Loucy (cell line): ENCODE results near the gene AMY2B.
"Not testable (repeated sequence)": the region's sequence is repeated elsewhere in the genome, so short reads cannot be mapped to it uniquely, and the experiment has no call there.

Source experiments
- H2AFZ ChIP-seq: fragments of 200-600 bp; sonication (generic); 2 replicates; pipeline ENCODE4 v1.6.0; 2016; ENCODE audit warnings: antibody characterized with exemption, mild to moderate bottlenecking, low read length, moderate library complexity
- H3F3A ChIP-seq: fragments of 200-600 bp; 2 replicates; pipeline ENCODE4 v1.6.0; 2016; ENCODE audit warnings: antibody characterized with exemption, low read depth, mild to moderate bottlenecking
- H3K27me3 ChIP-seq: fragments of 200-600 bp; sonication (generic); 2 replicates; pipeline ENCODE4 v1.6.1; 2014; ENCODE audit warnings: low read length, mild to moderate bottlenecking; ENCODE audit not compliant: insufficient read depth, poor library complexity, severe bottlenecking
- H3K36me3 ChIP-seq: fragments of 200-600 bp; sonication (generic); 2 replicates; pipeline ENCODE4 v1.6.1; 2016; ENCODE audit warnings: low read length; ENCODE audit not compliant: insufficient read depth
- H3K4me1 ChIP-seq: fragments of 200-600 bp; sonication (generic); 2 replicates; pipeline ENCODE4 v1.5.1; 2014; ENCODE audit warnings: low read length, mild to moderate bottlenecking; ENCODE audit not compliant: insufficient read depth, poor library complexity, severe bottlenecking
- H3K4me2 ChIP-seq: fragments of 200-600 bp; sonication (generic); 2 replicates; pipeline ENCODE4 v1.6.0; 2014; ENCODE audit warnings: antibody characterized with exemption, low read length, low read depth, mild to moderate bottlenecking; ENCODE audit not compliant: poor library complexity, severe bottlenecking
- H3K4me3 ChIP-seq: fragments of 200-600 bp; sonication (generic); 2 replicates; pipeline ENCODE4 v1.5.1; 2014; ENCODE audit warnings: low read length, mild to moderate bottlenecking, mixed read lengths; ENCODE audit not compliant: poor library complexity, severe bottlenecking
- H3K79me2 ChIP-seq: fragments of 200-600 bp; sonication (generic); 2 replicates; pipeline ENCODE4 v1.6.1; 2014; ENCODE audit warnings: low read length; ENCODE audit not compliant: insufficient read depth
- H3K9ac ChIP-seq: fragments of 200-600 bp; sonication (generic); 2 replicates; pipeline ENCODE4 v1.6.0; 2014; ENCODE audit warnings: mild to moderate bottlenecking, low read depth, low read length, moderate library complexity; ENCODE audit not compliant: poor library complexity, severe bottlenecking
- H3K9me2 ChIP-seq: fragments of 200-600 bp; sonication (generic); replicated peaks from 2 replicates; pipeline ENCODE4 v1.6.1; 2016; ENCODE audit warnings: low read depth, low read length, mixed read lengths
- H3K9me3 ChIP-seq: fragments of 200-600 bp; sonication (generic); 2 replicates; pipeline ENCODE4 v1.6.1; 2014; ENCODE audit warnings: mild to moderate bottlenecking, antibody characterized with exemption, low read length, low read depth; ENCODE audit not compliant: insufficient read depth
- H4K20me1 ChIP-seq: fragments of 200-600 bp; sonication (generic); 2 replicates; pipeline ENCODE4 v1.6.0; 2014; ENCODE audit warnings: antibody characterized with exemption, low read length, mild to moderate bottlenecking; ENCODE audit not compliant: insufficient read depth, poor library complexity, severe bottlenecking
- EZH2phosphoT487 ChIP-seq: fragments of 200-600 bp; IDR thresholded peaks from 2 replicates; pipeline ENCODE4 v1.6.1; 2018; ENCODE audit warnings: antibody characterized with exemption, mild to moderate bottlenecking, moderate library complexity, borderline replicate concordance
- TF ChIP-seq, protein P1 (sequence below): fragments of 200-600 bp; sonication (generic); conservative IDR thresholded peaks from 2 replicates; pipeline ENCODE4 v1.5.1; 2014; ENCODE audit warnings: mild to moderate bottlenecking, antibody characterized with exemption, low read length

The AMY2B gene

DNA sequence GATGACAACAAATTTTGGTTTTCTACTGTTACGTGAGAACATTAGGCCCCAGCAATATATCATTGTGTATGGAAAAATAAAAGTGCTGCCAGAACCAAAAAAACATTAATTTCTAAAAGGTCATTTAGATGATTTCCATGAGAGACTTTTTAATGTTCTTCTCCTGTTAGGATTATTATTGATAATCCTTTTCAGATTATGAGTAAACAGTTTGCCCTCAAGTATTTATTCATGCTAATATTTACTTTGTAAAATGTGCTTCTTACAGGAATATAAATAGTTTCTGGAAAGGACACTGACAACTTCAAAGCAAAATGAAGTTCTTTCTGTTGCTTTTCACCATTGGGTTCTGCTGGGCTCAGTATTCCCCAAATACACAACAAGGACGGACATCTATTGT is at the start of gene AMY2B:
Gene AMY2B (plus strand): TSS at position 301 of the 400 bp plus-strand sequence. CDS start 14 bp downstream, at position 315.
- H3K9me2 ChIP-seq, H3F3A ChIP-seq, H2AFZ ChIP-seq, H3K79me2 ChIP-seq, H3K27me3 ChIP-seq, H3K9ac ChIP-seq, H3K4me1 ChIP-seq, H3K36me3 ChIP-seq, H4K20me1 ChIP-seq, H3K4me3 ChIP-seq, H3K4me2 ChIP-seq, H3K9me3 ChIP-seq: not testable (repeated sequence)

DNA sequence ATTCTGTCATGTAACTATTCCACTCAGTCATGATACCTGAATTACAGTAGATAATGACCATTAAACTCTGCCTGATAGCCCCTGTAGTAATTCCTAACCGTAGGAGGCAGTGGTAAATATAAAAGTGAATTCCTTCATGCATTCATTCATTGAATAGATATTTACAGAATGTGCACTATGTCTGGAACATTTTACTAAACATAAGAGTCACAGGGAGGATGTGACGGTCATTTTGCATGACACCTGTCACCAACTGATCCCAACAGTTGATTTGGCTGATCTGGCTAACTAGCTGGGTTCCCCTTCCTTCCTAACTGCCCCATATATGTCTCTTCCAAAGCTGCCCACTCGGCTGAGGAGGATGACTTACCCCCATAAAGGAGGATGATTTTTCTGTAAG is 48.0 kb upstream of the AMY2B start:
- H4K20me1 ChIP-seq = peaks cover 23% of the 10 kb centered on the region
- H3K4me1 ChIP-seq = peaks cover 20% of the 10 kb centered on the region
- peaks cover 25% of the 10 kb centered on the region for H3K79me2 ChIP-seq
- TF ChIP-seq, protein P1, sequence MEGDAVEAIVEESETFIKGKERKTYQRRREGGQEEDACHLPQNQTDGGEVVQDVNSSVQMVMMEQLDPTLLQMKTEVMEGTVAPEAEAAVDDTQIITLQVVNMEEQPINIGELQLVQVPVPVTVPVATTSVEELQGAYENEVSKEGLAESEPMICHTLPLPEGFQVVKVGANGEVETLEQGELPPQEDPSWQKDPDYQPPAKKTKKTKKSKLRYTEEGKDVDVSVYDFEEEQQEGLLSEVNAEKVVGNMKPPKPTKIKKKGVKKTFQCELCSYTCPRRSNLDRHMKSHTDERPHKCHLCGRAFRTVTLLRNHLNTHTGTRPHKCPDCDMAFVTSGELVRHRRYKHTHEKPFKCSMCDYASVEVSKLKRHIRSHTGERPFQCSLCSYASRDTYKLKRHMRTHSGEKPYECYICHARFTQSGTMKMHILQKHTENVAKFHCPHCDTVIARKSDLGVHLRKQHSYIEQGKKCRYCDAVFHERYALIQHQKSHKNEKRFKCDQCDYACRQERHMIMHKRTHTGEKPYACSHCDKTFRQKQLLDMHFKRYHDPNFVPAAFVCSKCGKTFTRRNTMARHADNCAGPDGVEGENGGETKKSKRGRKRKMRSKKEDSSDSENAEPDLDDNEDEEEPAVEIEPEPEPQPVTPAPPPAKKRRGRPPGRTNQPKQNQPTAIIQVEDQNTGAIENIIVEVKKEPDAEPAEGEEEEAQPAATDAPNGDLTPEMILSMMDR = no peak
- TF ChIP-seq EZH2phosphoT487 = no peak
- H3F3A ChIP-seq = no peaks in the 10 kb centered on the region
- H3K36me3 ChIP-seq = no peaks in the 10 kb centered on the region
- no peak overlapping the region for H3K4me2 ChIP-seq
- no peaks in the 10 kb centered on the region for H3K27me3 ChIP-seq
- no peaks in the 10 kb centered on the region for H3K9me3 ChIP-seq
- H2AFZ ChIP-seq = no peak overlapping the region
- no peak overlapping the region for H3K9ac ChIP-seq
- H3K4me3 ChIP-seq = no peak overlapping the region
- H3K9me2 ChIP-seq = no peaks in the 10 kb centered on the region

DNA sequence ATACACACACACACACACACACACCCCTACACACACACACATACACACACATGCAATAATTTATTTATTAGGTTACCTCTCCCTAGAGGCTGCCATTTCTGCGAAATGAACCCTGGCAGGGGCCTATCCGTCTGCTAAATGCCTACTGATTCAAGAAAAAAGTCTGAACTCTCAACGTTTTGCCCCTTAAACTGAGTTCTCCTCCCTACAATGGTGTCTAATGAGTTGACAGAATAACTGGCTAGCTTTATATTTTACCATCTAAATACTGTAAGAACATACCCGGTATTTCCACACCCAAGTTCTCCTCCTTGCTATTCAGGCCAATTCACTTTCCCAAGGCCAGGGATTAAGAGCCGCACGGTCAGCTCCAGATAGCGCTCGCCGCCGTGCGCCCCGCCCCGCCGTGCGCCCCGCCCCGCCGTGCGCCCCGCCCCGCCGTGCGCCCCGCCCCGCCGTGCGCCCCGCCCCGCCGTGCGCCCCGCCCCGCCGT is 46.2 kb upstream of the AMY2B start:
- Histone ChIP-seq H3K4me3 (peak overlapping the region; percentile 82), H3K36me3 (no peaks in the 10 kb centered on the region), H3K9me2 (no peaks in the 10 kb centered on the region), H3F3A (no peaks in the 10 kb centered on the region), H3K79me2 (peaks cover 39% of the 10 kb centered on the region), H3K4me2 (peak overlapping the region; percentile 96), H3K9me3 (no peaks in the 10 kb centered on the region), H4K20me1 (peaks cover 36% of the 10 kb centered on the region), H3K4me1 (peaks cover 31% of the 10 kb centered on the region), H3K27me3 (no peaks in the 10 kb centered on the region), H3K9ac (peak overlapping the region; percentile 55), H2AFZ (peak overlapping the region; percentile 82; the same call in 1 of the 2 replicates)
- TF ChIP-seq EZH2phosphoT487 = no peak
- TF ChIP-seq, protein P1 = no peak
